ENCODE results near the gene ACVR1B. TPM values are rescaled to one million over a fixed set of nuclear protein-coding genes. Genes with fewer than 3 reads are reported as not detected.

The ACVR1B gene
- total and polyA plus RNA-seq, 2 of the 8 experiments (the other 6 are each of a cell fraction or from before 2014, with no cell fraction given), result 16.0 to 19.2 TPM

- POLR2A ChIA-PET (ENCODE audit: partially characterized antibody), result interaction anchor here (1.1 to 1.2 kb wide), 2 partner anchors 8 to 13 kb away, joined by 3 read pairs; no protein-coding TSS in a partner anchor
- CTCF ChIA-PET (ENCODE audit: partially characterized antibody), result interaction anchor here (0.6 to 12.7 kb wide), 14 partner anchors 10 to 331 kb away, joined by 3 to 234 read pairs (median 4); partner anchors contain the start of gene SMIM41
- no peak for FAIRE-seq
These were observed 43.6 kb upstream of the ACVR1B start for GRCh38 chr12:51907856-51908425.

More at GRCh38 chr12:51907856-51908425, 43.6 kb upstream of the ACVR1B start:
- H2BK15ac ChIP-seq (ENCODE audit: low read length), result no peak overlapping the region; the same call in 1 of the 2 replicates
- no peak overlapping the region; the same call in 1 of the 2 replicates for H2AFZ ChIP-seq (ENCODE audit: low read length)
- H4K20me1 ChIP-seq (replicated peaks in 1 of 2; ENCODE audit: control insufficient read depth in 1 of 2, insufficient read depth in 2 of 2, low read length in 2 of 2), result no peaks in the 10 kb centered on the region
- 78% methylated on average over 7 of the region's 7 CpGs; no CpG with 5 or more reads in 1 of the 2 experiments for WGBS, 2 experiments (ENCODE audit: extremely low coverage in 1 of 2, insufficient coverage in 1 of 2, insufficient read length in 1 of 2, insufficient replicate concordance in 2 of 2, low coverage in 1 of 2, low lambda C conversion rate in 2 of 2, missing lambda C conversion rate in 1 of 2)
- H3K23ac ChIP-seq (ENCODE audit: insufficient read length), result no peak overlapping the region
- no peak overlapping the region for H3K56ac ChIP-seq (replicated peaks; ENCODE audit: insufficient read length, low read depth, low read length)
- H4K91ac ChIP-seq (replicated peaks; ENCODE audit: insufficient read length, low read length), result no peak overlapping the region
- no peak overlapping the region for H2BK20ac ChIP-seq (ENCODE audit: low read length)
- DNase-seq (ENCODE audit: low read depth in 1 of 2, low spot score in 2 of 2), result no peak
- H4K5ac ChIP-seq (ENCODE audit: insufficient read length, low read depth, low read length), result no peak overlapping the region
- H3K4me3 ChIP-seq (ENCODE audit: extremely low read depth in 1 of 4, insufficient read depth in 2 of 4, low read depth in 3 of 4, low read length in 4 of 4), result peak overlapping the region in 2 of 4 experiments; percentile 23 to 61; a peak in 5 of 8 replicates
- peaks cover 6% of the 10 kb centered on the region for H3K23me2 ChIP-seq (ENCODE audit: low read depth, low read length)
- no peak overlapping the region for H3K4ac ChIP-seq (replicated peaks; ENCODE audit: insufficient read length, low read depth, low read length)
- H3K79me2 ChIP-seq (ENCODE audit: control insufficient read depth in 1 of 2, insufficient read depth in 2 of 2, low read length in 2 of 2), result no peaks in the 10 kb centered on the region
- H3K4me1 ChIP-seq (replicated peaks in 1 of 4; ENCODE audit: control insufficient read depth in 3 of 4, insufficient read depth in 4 of 4, low read length in 3 of 4), result no peaks in the 10 kb centered on the region; a peak in 2 of 7 replicates
- TF ChIP-seq TAF1 (IDR thresholded peaks at IDR 0.05; ENCODE audit: low read depth, low read length) (no peak), BCL11A (IDR thresholded peaks at IDR 0.05; ENCODE audit: low read depth in 2 of 2, low read length in 2 of 2) (no peak), ZNF274 (IDR thresholded peaks at IDR 0.05; ENCODE audit: borderline replicate concordance, extremely low read depth, low read length) (no peak), BACH1 (IDR thresholded peaks at IDR 0.05; ENCODE audit: low read length) (no peak), SUZ12 (IDR thresholded peaks at IDR 0.05; ENCODE audit: low read length) (peak; percentile 11; the same call in 1 of the 2 replicates), ATF3 (IDR thresholded peaks at IDR 0.05; ENCODE audit: insufficient read depth, low read depth, low read length) (no peak), NRF1 (IDR thresholded peaks at IDR 0.05; ENCODE audit: low read depth, low read length) (no peak), KDM4A (IDR thresholded peaks at IDR 0.05; ENCODE audit: low read depth, low read length, severe bottlenecking) (no peak)
- H3K9ac ChIP-seq (replicated peaks in 1 of 4; ENCODE audit: extremely low read depth in 1 of 4, low read depth in 3 of 4, low read length in 3 of 4), result no peak overlapping the region
- no peak overlapping the region for H3K14ac ChIP-seq (ENCODE audit: insufficient read length)
- no peak overlapping the region for H3K18ac ChIP-seq (ENCODE audit: extremely low read depth, low read length)
- H2BK120ac ChIP-seq (replicated peaks; ENCODE audit: low read depth, low read length), result no peak overlapping the region
- no peak overlapping the region for H2AK5ac ChIP-seq (ENCODE audit: low read depth, low read length)
- peak overlapping the region; percentile 60; the same call in 1 of the 2 replicates for H2BK12ac ChIP-seq (ENCODE audit: low read depth, low read length)
- no peak overlapping the region for H3K27ac ChIP-seq (ENCODE audit: low read depth, low read length)
- peaks cover 0 to 3% (median 0%) of the 10 kb centered on the region in 4 experiments; a peak in 1 of 8 replicates for H3K36me3 ChIP-seq (ENCODE audit: control insufficient read depth in 2 of 4, insufficient read depth in 4 of 4, low read length in 3 of 4)
- H3K9me3 ChIP-seq (ENCODE audit: insufficient read depth in 2 of 2, low read depth in 1 of 2, low read length in 1 of 2), result no peaks in the 10 kb centered on the region
- H3K79me1 ChIP-seq (ENCODE audit: low read depth, low read length), result no peaks in the 10 kb centered on the region
- H4K8ac ChIP-seq (ENCODE audit: extremely low read depth, insufficient read depth, low read length), result peak overlapping the region; percentile 40; the same call in 1 of the 2 replicates
- H3K4me2 ChIP-seq (ENCODE audit: insufficient read depth in 1 of 2, low read depth in 2 of 2, low read length in 2 of 2), result peak overlapping the region; percentile 48 to 58
- H2BK5ac ChIP-seq (ENCODE audit: low read depth, low read length), result no peak overlapping the region
- peaks cover 4 to 28% (median 20%) of the 10 kb centered on the region in 4 experiments for H3K27me3 ChIP-seq (replicated peaks in 1 of 4; ENCODE audit: control insufficient read depth in 3 of 4, extremely low read depth in 1 of 4, insufficient read depth in 3 of 4, low read length in 3 of 4)
